Measurements from ENCODE around the gene CCDC97. TPM values are rescaled to one million over a fixed set of nuclear protein-coding genes. Genes with fewer than 3 reads are reported as not detected.

CCDC97 gene
- polyA plus RNA-seq, 1 of the 3 experiments (the other 2 are of a cell fraction), result 9.6 TPM

- no peak overlapping the region for H3K27ac ChIP-seq (ENCODE audit: low read depth in 2 of 2, low read length in 1 of 2)
- peaks cover 65 to 95% of the 10 kb centered on the region in 2 experiments for H3K36me3 ChIP-seq (replicated peaks in 1 of 2; ENCODE audit: control insufficient read depth in 1 of 2, insufficient read depth in 2 of 2, low read length in 1 of 2)
Observed at GRCh38 chr19:41300555-41300954, 9.4 kb upstream of the CCDC97 start.

More at GRCh38 chr19:41300555-41300954, 9.4 kb upstream of the CCDC97 start:
- POLR2A ChIA-PET, result no interaction called here
- over 99% methylated on average over 6 of the region's 6 CpGs for WGBS (ENCODE audit: low lambda C conversion rate)
- Histone ChIP-seq H3K79me2 (ENCODE audit: insufficient read depth) (peaks cover 7% of the 10 kb centered on the region; the same call in 1 of the 2 replicates), H3K27me3 (ENCODE audit: insufficient read depth) (no peaks in the 10 kb centered on the region), H3K4me3 (ENCODE audit: low read depth in 2 of 2, low read length in 1 of 2) (no peak overlapping the region), H3F3A (replicated peaks; ENCODE audit: insufficient read depth) (peaks cover 22% of the 10 kb centered on the region), H4K20me1 (ENCODE audit: insufficient read depth) (peaks cover 9% of the 10 kb centered on the region; the same call in 1 of the 2 replicates), H3K9ac (no peak overlapping the region), H3K9me2 (no peaks in the 10 kb centered on the region), H2AFZ (ENCODE audit: low read depth) (no peak overlapping the region), H3K4me1 (ENCODE audit: control insufficient read depth in 1 of 2, insufficient read depth in 2 of 2, low read depth in 1 of 2, low read length in 1 of 2) (no peaks in the 10 kb centered on the region), H3K4me2 (no peak overlapping the region), H3K9me3 (no peaks in the 10 kb centered on the region)
- DNase-seq, result no peak
- TF ChIP-seq, protein P1, sequence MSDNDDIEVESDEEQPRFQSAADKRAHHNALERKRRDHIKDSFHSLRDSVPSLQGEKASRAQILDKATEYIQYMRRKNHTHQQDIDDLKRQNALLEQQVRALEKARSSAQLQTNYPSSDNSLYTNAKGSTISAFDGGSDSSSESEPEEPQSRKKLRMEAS (IDR thresholded peaks at IDR 0.05; ENCODE audit: low read depth), result no peak
- TF ChIP-seq GATA2 (CRISPR knock-in tag; IDR thresholded peaks at IDR 0.05), result no peak
- TF ChIP-seq MXI1 (IDR thresholded peaks at IDR 0.05; ENCODE audit: low read depth, low read length), result no peak
- TF ChIP-seq FOXJ3 (CRISPR knock-in tag; IDR thresholded peaks at IDR 0.05), result no peak
- no peak for TF ChIP-seq FOSL2 (IDR thresholded peaks at IDR 0.05; ENCODE audit: borderline replicate concordance, low read depth)
- TF ChIP-seq NFIC (IDR thresholded peaks at IDR 0.05; ENCODE audit: borderline replicate concordance), result no peak
- TF ChIP-seq, protein P2, sequence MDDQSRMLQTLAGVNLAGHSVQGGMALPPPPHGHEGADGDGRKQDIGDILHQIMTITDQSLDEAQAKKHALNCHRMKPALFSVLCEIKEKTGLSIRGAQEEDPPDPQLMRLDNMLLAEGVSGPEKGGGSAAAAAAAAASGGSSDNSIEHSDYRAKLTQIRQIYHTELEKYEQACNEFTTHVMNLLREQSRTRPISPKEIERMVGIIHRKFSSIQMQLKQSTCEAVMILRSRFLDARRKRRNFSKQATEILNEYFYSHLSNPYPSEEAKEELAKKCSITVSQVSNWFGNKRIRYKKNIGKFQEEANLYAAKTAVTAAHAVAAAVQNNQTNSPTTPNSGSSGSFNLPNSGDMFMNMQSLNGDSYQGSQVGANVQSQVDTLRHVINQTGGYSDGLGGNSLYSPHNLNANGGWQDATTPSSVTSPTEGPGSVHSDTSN (IDR thresholded peaks at IDR 0.05), result no peak
- TF ChIP-seq, protein P3, sequence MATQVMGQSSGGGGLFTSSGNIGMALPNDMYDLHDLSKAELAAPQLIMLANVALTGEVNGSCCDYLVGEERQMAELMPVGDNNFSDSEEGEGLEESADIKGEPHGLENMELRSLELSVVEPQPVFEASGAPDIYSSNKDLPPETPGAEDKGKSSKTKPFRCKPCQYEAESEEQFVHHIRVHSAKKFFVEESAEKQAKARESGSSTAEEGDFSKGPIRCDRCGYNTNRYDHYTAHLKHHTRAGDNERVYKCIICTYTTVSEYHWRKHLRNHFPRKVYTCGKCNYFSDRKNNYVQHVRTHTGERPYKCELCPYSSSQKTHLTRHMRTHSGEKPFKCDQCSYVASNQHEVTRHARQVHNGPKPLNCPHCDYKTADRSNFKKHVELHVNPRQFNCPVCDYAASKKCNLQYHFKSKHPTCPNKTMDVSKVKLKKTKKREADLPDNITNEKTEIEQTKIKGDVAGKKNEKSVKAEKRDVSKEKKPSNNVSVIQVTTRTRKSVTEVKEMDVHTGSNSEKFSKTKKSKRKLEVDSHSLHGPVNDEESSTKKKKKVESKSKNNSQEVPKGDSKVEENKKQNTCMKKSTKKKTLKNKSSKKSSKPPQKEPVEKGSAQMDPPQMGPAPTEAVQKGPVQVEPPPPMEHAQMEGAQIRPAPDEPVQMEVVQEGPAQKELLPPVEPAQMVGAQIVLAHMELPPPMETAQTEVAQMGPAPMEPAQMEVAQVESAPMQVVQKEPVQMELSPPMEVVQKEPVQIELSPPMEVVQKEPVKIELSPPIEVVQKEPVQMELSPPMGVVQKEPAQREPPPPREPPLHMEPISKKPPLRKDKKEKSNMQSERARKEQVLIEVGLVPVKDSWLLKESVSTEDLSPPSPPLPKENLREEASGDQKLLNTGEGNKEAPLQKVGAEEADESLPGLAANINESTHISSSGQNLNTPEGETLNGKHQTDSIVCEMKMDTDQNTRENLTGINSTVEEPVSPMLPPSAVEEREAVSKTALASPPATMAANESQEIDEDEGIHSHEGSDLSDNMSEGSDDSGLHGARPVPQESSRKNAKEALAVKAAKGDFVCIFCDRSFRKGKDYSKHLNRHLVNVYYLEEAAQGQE (IDR thresholded peaks at IDR 0.05; ENCODE audit: low read depth, low read length), result no peak
- no peak for TF ChIP-seq TEAD4 (IDR thresholded peaks at IDR 0.05; ENCODE audit: borderline replicate concordance, insufficient read depth)
- no peak for TF ChIP-seq ELF1 (IDR thresholded peaks at IDR 0.05)
- TF ChIP-seq, protein P4, sequence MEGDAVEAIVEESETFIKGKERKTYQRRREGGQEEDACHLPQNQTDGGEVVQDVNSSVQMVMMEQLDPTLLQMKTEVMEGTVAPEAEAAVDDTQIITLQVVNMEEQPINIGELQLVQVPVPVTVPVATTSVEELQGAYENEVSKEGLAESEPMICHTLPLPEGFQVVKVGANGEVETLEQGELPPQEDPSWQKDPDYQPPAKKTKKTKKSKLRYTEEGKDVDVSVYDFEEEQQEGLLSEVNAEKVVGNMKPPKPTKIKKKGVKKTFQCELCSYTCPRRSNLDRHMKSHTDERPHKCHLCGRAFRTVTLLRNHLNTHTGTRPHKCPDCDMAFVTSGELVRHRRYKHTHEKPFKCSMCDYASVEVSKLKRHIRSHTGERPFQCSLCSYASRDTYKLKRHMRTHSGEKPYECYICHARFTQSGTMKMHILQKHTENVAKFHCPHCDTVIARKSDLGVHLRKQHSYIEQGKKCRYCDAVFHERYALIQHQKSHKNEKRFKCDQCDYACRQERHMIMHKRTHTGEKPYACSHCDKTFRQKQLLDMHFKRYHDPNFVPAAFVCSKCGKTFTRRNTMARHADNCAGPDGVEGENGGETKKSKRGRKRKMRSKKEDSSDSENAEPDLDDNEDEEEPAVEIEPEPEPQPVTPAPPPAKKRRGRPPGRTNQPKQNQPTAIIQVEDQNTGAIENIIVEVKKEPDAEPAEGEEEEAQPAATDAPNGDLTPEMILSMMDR (IDR thresholded peaks at IDR 0.05), result no peak
- TF ChIP-seq, protein P5, sequence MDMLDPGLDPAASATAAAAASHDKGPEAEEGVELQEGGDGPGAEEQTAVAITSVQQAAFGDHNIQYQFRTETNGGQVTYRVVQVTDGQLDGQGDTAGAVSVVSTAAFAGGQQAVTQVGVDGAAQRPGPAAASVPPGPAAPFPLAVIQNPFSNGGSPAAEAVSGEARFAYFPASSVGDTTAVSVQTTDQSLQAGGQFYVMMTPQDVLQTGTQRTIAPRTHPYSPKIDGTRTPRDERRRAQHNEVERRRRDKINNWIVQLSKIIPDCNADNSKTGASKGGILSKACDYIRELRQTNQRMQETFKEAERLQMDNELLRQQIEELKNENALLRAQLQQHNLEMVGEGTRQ (IDR thresholded peaks at IDR 0.05; ENCODE audit: borderline replicate concordance, low read depth, low read length), result no peak
- no peak for TF ChIP-seq RFX5 (IDR thresholded peaks at IDR 0.05; ENCODE audit: low read length)
- TF ChIP-seq RAD21 (IDR thresholded peaks at IDR 0.05; ENCODE audit: low read length), result no peak
- TF ChIP-seq RXRA (IDR thresholded peaks at IDR 0.05; ENCODE audit: borderline replicate concordance, low read depth), result no peak
- TF ChIP-seq POLR2AphosphoS5 (IDR thresholded peaks at IDR 0.05; ENCODE audit: low read depth, low read length), result no peak
- no peak for TF ChIP-seq YY1 (IDR thresholded peaks at IDR 0.05; ENCODE audit: low read depth)
- TF ChIP-seq EZH2phosphoT487 (IDR thresholded peaks at IDR 0.05; ENCODE audit: borderline replicate concordance, low read depth), result no peak
- CTCF ChIA-PET, result interaction anchor here (0.6 to 1.1 kb wide), 4 partner anchors 9 to 37 kb away, joined by 3 read pairs; no protein-coding TSS in a partner anchor

All from SK-N-SH (cell line).